AG04449 (cell line): ENCODE measurements around the gene NME4.
"Not testable (repeated sequence)": the region's sequence is repeated elsewhere in the genome, so short reads cannot be mapped to it uniquely, and the experiment has no call there.

Source experiments
- CTCF ChIA-PET: fragments of 350-600 bp; formaldehyde crosslinking; extraction: SDS; loops from one replicate; lab custom pipeline; 2021; ENCODE audit warnings: antibody characterized with exemption; lab: Yijun Ruan, JAX
- POLR2A ChIA-PET: fragments of 400-600, 350-600 bp; formaldehyde crosslinking; extraction: SDS; loops from one replicate; lab custom pipeline; 2020; ENCODE audit warnings: antibody characterized with exemption, inconsistent platforms; lab: Yijun Ruan, JAX
- DNase-seq: peaks from one replicate; pipeline ENCODE4 v3.0.0-alpha.2; 2010; ENCODE audit warnings: low read depth, low spot score
- H3K4me3 ChIP-seq: 2 replicates; pipeline ENCODE4 v1.5.1; 2011; ENCODE audit warnings: low read depth, mild to moderate bottlenecking, control low read depth, low read length
- CTCF ChIP-seq: IDR thresholded peaks from one replicate; pipeline ENCODE4 v1.5.1; 2011; ENCODE audit warnings: mild to moderate bottlenecking, moderate library complexity, low read length, control low read depth, inconsistent platforms; ENCODE audit not compliant: insufficient read depth; ENCODE audit errors: missing control alignments

The NME4 gene

GRCh38 chr16:411576-412265, 14.7 kb downstream of the NME4 start:
- H3K4me3 ChIP-seq, result no peak overlapping the region
- CTCF ChIA-PET, result no interaction called here
- POLR2A ChIA-PET, result no interaction called here
- no peak for DNase-seq
- no peak for TF ChIP-seq CTCF

GRCh38 chr16:414395-415169, 17.6 kb downstream of the NME4 start:
- no peak for DNase-seq
- no peak overlapping the region for H3K4me3 ChIP-seq
- no peak for TF ChIP-seq CTCF
- POLR2A ChIA-PET, result interaction anchor here (1.3 kb wide), 1 partner anchor 10 kb away, joined by 5 read pairs; no protein-coding TSS in a partner anchor
- CTCF ChIA-PET, result interaction anchor here (1.0 to 1.4 kb wide), 2 partner anchors 9 to 12 kb away, joined by 4 to 5 read pairs; no protein-coding TSS in a partner anchor

- DNase-seq, CTCF ChIA-PET, H3K4me3 ChIP-seq, POLR2A ChIA-PET: not testable (repeated sequence)
Measured at GRCh38 chr16:415170-415498, 18.1 kb downstream of the NME4 start.

- H3K4me3 ChIP-seq, DNase-seq, CTCF ChIA-PET: not testable (repeated sequence)
- POLR2A ChIA-PET, result interaction anchor here (0.6 kb wide), 1 partner anchor 253 kb away, joined by 3 read pairs; the partner anchor contains the start of gene RHBDL1
Measured at GRCh38 chr16:422179-422578, 25.2 kb downstream of the NME4 start.

GRCh38 chr16:424033-424622, 27.1 kb downstream of the NME4 start:
- ChIA-PET CTCF (interaction anchor here (1.4 kb wide), 1 partner anchor 10 kb away, joined by 5 read pairs; no protein-coding TSS in a partner anchor), POLR2A (interaction anchor here (1.2 kb wide), 2 partner anchors 11 to 28 kb away, joined by 3 to 5 read pairs; no protein-coding TSS in a partner anchor)
- peak; percentile 96 for DNase-seq
- peak overlapping the region; percentile 73 for H3K4me3 ChIP-seq
- no peak for TF ChIP-seq CTCF

GRCh38 chr16:424623-425081, 27.7 kb downstream of the NME4 start:
- H3K4me3 ChIP-seq, result peak overlapping the region; percentile 73
- TF ChIP-seq CTCF, result no peak
- ChIA-PET CTCF (no interaction called here), POLR2A (interaction anchor here (1.2 kb wide), 2 partner anchors 11 to 28 kb away, joined by 3 to 5 read pairs; no protein-coding TSS in a partner anchor)
- no peak for DNase-seq
